ENCODE data around the gene NINJ1.
A peak's percentile ranks its signal among the peaks of the same experiment; 100 is the strongest.

GRCh38 chr9:93133681-93134014 lies 403 bp downstream of the NINJ1 start:
- TF ChIP-seq CTCF (IDR thresholded peaks at IDR 0.05): no peak
- TF ChIP-seq MXI1 (IDR thresholded peaks at IDR 0.05; ENCODE audit: low read depth, low read length): no peak
- TF ChIP-seq ELF1 (IDR thresholded peaks at IDR 0.05): no peak
- no peak for TF ChIP-seq FOXM1 (IDR thresholded peaks at IDR 0.05; ENCODE audit: low read depth)
- TF ChIP-seq MAX (IDR thresholded peaks at IDR 0.05; ENCODE audit: low read depth): peak; percentile 55; the same call in 1 of the 2 replicates

Data from SK-N-SH (cell line).